ENCODE measurements around the gene COLEC12. TPM values are rescaled to one million over a fixed set of nuclear protein-coding genes. Genes with fewer than 3 reads are reported as not detected.
"Not testable (repeated sequence)": the region's sequence is repeated elsewhere in the genome, so short reads cannot be mapped to it uniquely, and the experiment has no call there.

Gene COLEC12
- total and polyA plus RNA-seq, 9 donors, result 0.78 to 20.7 (median 5.9) TPM

GRCh38 chr18:406677-407076 is 93.8 kb downstream of the COLEC12 start:
- peaks cover 0 to 2% of the 10 kb centered on the region in 2 donors for H3K9me3 ChIP-seq
- peak in 1 of 5 donors; percentile 16 for DNase-seq
- H3K36me3 ChIP-seq, result no peaks in the 10 kb centered on the region
- H3K4me3 ChIP-seq, result no peak overlapping the region
- 81 to 94% (median 87%) methylated on average over 6 of the region's 6 CpGs for WGBS, 3 donors
- TF ChIP-seq CTCF (IDR thresholded peaks at IDR 0.05) (no peak), POLR2A (IDR thresholded peaks at IDR 0.05) (no peak), EP300 (IDR thresholded peaks at IDR 0.05) (no peak)
- no peak overlapping the region for H3K27ac ChIP-seq
- H3K4me1 ChIP-seq (ENCODE audit: insufficient read depth), result no peaks in the 10 kb centered on the region
- no peaks in the 10 kb centered on the region for H3K27me3 ChIP-seq
- intact Hi-C loops (cut with DNase I), result no loop called here

GRCh38 chr18:405006-405405 is 95.5 kb downstream of the COLEC12 start:
- H3K36me3 ChIP-seq; H3K4me1 ChIP-seq (ENCODE audit: insufficient read depth); H3K27me3 ChIP-seq; H3K4me3 ChIP-seq; H3K9me3 ChIP-seq; H3K27ac ChIP-seq; DNase-seq; intact Hi-C loops (cut with DNase I): not testable (repeated sequence)
- WGBS, 3 donors, result 86 to 95% (median 89%) methylated on average over 4 of the region's 4 CpGs

GRCh38 chr18:404061-404636 is 96.4 kb downstream of the COLEC12 start:
- 80 to 93% (median 81%) methylated on average over 8 of the region's 8 CpGs for WGBS, 3 donors
- TF ChIP-seq EP300 (IDR thresholded peaks at IDR 0.05) (no peak), CTCF (IDR thresholded peaks at IDR 0.05) (no peak), POLR2A (IDR thresholded peaks at IDR 0.05) (no peak)

GRCh38 chr18:402129-402528 is 98.4 kb downstream of the COLEC12 start:
- 91 to 92% (median 91%) methylated on average over 5 of the region's 5 CpGs for WGBS, 3 donors
- H3K36me3 ChIP-seq, result no peaks in the 10 kb centered on the region
- no peaks in the 10 kb centered on the region for H3K4me1 ChIP-seq (ENCODE audit: insufficient read depth)
- no peak overlapping the region for H3K27ac ChIP-seq
- no peak for DNase-seq
- no peak overlapping the region for H3K4me3 ChIP-seq
- intact Hi-C loops (cut with DNase I), result no loop called here
- TF ChIP-seq POLR2A (IDR thresholded peaks at IDR 0.05) (no peak), EP300 (IDR thresholded peaks at IDR 0.05) (no peak), CTCF (IDR thresholded peaks at IDR 0.05) (no peak)
- no peaks in the 10 kb centered on the region for H3K27me3 ChIP-seq
- peaks cover 0 to 2% of the 10 kb centered on the region in 2 donors for H3K9me3 ChIP-seq

More at GRCh38 chr18:404061-404636, 96.4 kb downstream of the COLEC12 start:
- H3K4me3 ChIP-seq, result no peak overlapping the region
- no peaks in the 10 kb centered on the region for H3K27me3 ChIP-seq
- no peak overlapping the region for H3K27ac ChIP-seq
- H3K9me3 ChIP-seq, result peaks cover 0 to 2% of the 10 kb centered on the region in 2 donors
- intact Hi-C loops (cut with DNase I), result no loop called here
- H3K4me1 ChIP-seq (ENCODE audit: insufficient read depth), result no peaks in the 10 kb centered on the region
- H3K36me3 ChIP-seq, result no peaks in the 10 kb centered on the region
- DNase-seq, result no peak

GRCh38 chr18:400456-400855 is 100.0 kb downstream of the COLEC12 start:
- H3K4me3 ChIP-seq, result no peak overlapping the region
- no peak for TF ChIP-seq POLR2A (IDR thresholded peaks at IDR 0.05)
- TF ChIP-seq CTCF (IDR thresholded peaks at IDR 0.05), result no peak
- no peak for TF ChIP-seq EP300 (IDR thresholded peaks at IDR 0.05)
- H3K36me3 ChIP-seq, result no peaks in the 10 kb centered on the region
- 87 to 88% (median 88%) methylated on average over 5 of the region's 5 CpGs for WGBS, 3 donors
- DNase-seq, result no peak
- H3K9me3 ChIP-seq, result peaks cover 0 to 2% of the 10 kb centered on the region in 2 donors
- intact Hi-C loops (cut with DNase I), result no loop called here
- no peak overlapping the region for H3K27ac ChIP-seq
- H3K4me1 ChIP-seq (ENCODE audit: insufficient read depth), result no peaks in the 10 kb centered on the region
- H3K27me3 ChIP-seq, result no peaks in the 10 kb centered on the region
